Fibroblast of villous mesenchyme (primary cell): ENCODE results near the gene ID4. TPM values are rescaled to one million over a fixed set of nuclear protein-coding genes. Genes with fewer than 3 reads are reported as not detected.

Experiments used
- DNase-seq: peaks from one replicate; pipeline ENCODE4 v3.0.0-alpha.2; 2010; ENCODE audit warnings: low read depth
- H3K4me3 ChIP-seq: 2 replicates; pipeline ENCODE4 v1.5.1; 2011; ENCODE audit warnings: low read depth, mild to moderate bottlenecking, low read length
- CTCF ChIP-seq: IDR thresholded peaks from 2 replicates; pipeline ENCODE4 v1.5.1; 2012; ENCODE audit warnings: low read depth, mild to moderate bottlenecking, low read length; ENCODE audit not compliant: insufficient read depth
- total RNA-seq: library from RNA; depleted of rRNA; stranded (reverse); fragments of >200 nt; gene quantifications from 2 replicates; pipeline ENCODE4 v1.2.3, GENCODE V29; 2012

The ID4 gene
- total RNA-seq, 1 donor, result 2.2 TPM

GRCh38 chr6:19812512-19813119 lies 24.6 kb upstream of the ID4 start:
- peak; percentile 68 for TF ChIP-seq CTCF
- no peak overlapping the region for H3K4me3 ChIP-seq
- peak; percentile 51 for DNase-seq

GRCh38 chr6:19818805-19819204 lies 18.4 kb upstream of the ID4 start:
- no peak overlapping the region for H3K4me3 ChIP-seq
- DNase-seq, result no peak
- no peak for TF ChIP-seq CTCF

- no peak for DNase-seq
- no peak overlapping the region for H3K4me3 ChIP-seq
- TF ChIP-seq CTCF, result no peak
These were observed 12.9 kb upstream of the ID4 start for GRCh38 chr6:19824058-19824807.

- H3K4me3 ChIP-seq, result no peak overlapping the region
- TF ChIP-seq CTCF, result no peak
These were observed 9.9 kb upstream of the ID4 start for GRCh38 chr6:19827247-19827646.

GRCh38 chr6:19827903-19828302 lies 9.3 kb upstream of the ID4 start:
- H3K4me3 ChIP-seq, result no peak overlapping the region
- no peak for TF ChIP-seq CTCF
- no peak for DNase-seq

More at GRCh38 chr6:19827247-19827646, 9.9 kb upstream of the ID4 start:
- no peak for DNase-seq

- DNase-seq, result no peak
- TF ChIP-seq CTCF, result no peak
- no peak overlapping the region for H3K4me3 ChIP-seq
These were observed 7.0 kb upstream of the ID4 start for GRCh38 chr6:19830171-19830570.

- no peak for DNase-seq
These were observed 5.8 kb upstream of the ID4 start for GRCh38 chr6:19831358-19831757.

More at GRCh38 chr6:19831358-19831757, 5.8 kb upstream of the ID4 start:
- TF ChIP-seq CTCF, result no peak
- no peak overlapping the region for H3K4me3 ChIP-seq
